CD4-positive, alpha-beta T cell treated with Interleukin-15 for 4 hours (primary cell): ENCODE results near the gene KCNRG.
"Not testable (repeated sequence)": the region's sequence is repeated elsewhere in the genome, so short reads cannot be mapped to it uniquely, and the experiment has no call there.

Source experiments
- DNase-seq: peaks from one replicate; pipeline ENCODE4 v3.0.0-alpha.2; 2020; ENCODE audit warnings: low spot score

The KCNRG gene

DNA sequence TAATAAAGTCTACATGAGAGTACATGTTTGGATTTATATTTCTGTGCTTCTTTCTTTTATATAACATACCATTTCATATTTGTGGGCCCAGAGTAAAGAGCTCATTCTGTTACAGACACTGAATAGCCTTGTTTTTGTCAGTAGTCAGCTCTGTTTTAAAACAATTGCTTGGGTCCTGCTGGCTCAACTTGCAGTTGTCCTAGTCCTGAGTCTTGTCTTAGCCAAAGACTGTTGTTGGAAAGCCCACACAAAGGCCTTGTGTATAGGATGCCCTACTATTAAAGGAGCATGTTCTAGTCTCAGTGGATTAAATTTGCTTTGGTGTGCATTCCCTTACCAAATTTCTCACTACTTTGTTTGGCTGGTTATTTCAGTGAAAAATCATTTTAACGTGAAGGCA is 3.8 kb upstream of the KCNRG start:
- no peak for DNase-seq

DNA sequence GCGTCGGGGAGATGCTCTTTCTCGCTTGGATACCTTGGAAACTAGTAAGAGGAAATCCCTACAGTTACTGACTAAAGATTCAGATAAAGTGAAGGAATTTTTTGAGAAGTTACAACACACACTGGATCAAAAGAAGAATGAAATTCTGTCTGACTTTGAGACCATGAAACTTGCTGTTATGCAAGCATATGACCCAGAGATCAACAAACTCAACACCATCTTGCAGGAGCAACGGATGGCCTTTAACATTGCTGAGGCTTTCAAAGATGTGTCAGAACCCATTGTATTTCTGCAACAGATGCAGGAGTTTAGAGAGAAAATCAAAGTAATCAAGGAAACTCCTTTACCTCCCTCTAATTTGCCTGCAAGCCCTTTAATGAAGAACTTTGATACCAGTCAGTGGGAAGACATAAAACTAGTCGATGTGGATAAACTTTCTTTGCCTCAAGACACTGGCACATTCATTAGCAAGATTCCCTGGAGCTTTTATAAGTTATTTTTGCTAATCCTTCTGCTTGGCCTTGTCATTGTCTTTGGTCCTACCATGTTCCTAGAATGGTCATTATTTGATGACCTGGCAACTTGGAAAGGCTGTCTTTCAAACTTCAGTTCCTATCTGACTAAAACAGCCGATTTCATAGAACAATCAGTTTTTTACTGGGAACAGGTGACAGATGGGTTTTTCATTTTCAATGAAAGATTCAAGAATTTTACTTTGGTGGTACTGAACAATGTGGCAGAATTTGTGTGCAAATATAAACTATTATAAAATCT is 2.7 kb upstream of the KCNRG start:
- no peak for DNase-seq

DNA sequence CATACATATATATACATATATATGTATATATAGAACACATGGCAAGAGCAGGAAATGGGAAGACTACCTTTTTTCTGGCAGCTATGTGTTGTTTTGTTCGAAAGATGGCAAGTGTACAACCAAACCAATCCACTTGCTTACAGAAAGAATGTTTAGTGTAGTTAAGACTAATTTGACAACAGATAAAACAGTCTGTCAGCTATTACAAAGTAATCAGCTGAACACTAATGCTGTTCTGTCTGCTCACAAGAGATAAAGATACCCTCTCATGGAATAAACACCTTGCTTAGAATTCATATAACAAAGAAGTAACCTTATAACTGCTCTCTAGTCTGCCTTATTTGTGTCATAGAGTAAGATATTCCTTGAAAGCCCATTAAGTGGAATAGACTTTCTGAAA is 858 bp upstream of the KCNRG start:
- no peak for DNase-seq

DNA sequence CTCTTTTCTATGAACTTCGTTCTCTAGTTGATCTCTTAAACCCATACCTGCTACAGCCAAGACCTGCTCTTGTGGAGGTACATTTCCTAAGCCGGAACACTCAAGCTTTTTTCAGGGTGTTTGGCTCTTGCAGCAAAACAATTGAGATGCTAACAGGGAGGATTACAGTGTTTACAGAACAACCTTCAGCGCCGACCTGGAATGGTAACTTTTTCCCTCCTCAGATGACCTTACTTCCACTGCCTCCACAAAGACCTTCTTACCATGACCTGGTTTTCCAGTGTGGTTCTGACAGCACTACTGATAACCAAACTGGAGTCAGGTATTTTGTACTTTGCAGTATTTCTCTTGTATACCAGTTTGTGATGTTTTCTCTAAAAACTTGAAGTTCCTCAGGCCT is 506 bp downstream of the KCNRG start:
- no peak for DNase-seq

DNA sequence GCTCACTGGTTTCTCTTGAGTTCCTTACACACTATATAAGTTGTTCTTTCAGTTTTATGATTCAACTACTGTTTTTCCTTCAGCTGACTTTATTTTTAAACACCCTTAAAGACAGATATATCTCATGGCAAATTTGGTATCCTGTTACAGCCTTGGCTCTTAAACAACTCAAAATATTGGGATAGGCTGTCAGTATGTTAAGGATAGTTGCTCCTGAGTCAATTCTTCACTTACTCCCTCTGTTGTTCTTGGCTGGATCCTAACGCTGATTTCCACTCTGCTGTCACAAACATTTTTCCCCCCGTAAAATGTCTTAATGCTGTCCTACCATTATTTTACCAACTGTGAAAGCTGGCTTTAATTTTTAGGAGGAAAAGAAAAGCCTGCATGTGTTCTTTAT is 1.2 kb downstream of the KCNRG start:
- DNase-seq: no peak

DNA sequence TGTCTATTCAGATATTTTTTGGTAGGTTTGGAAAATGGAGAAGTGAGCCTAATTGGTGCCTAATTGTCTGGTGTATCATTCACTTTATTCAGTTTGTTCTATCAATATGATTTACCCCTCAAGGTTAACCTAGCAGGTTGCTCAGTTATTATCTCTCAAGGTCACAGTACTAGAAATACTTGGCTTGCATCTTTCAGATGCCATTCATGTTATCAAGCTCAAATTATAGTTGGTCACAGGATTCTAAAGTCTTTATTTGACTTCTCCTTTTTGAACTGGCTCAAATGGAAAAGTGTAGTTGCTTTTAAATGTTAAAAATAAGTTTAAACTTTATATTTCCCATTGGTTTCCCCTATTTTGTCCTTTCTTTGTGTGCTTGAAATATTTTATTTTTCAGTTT is 2.6 kb downstream of the KCNRG start:
- DNase-seq: no peak

DNA sequence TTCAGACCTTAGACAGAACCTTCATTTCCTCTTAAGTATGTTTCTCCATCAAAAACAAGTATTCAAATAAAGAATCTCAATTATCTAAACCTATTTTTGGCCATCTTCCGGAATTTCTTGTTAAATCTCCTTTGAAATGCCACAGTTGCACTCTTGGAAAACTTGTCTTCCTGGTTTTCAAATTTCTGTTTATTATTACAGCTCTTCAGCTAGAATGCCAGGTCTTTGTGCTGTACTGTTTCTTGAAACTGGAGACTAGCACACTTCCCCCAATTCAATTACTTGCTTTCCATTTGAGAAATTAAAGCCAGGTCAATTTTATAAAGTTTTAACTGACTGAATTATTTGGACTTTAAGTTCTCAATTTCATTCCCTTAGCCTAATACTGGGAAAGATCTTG is 10.2 kb downstream of the KCNRG start:
- no peak for DNase-seq

DNA sequence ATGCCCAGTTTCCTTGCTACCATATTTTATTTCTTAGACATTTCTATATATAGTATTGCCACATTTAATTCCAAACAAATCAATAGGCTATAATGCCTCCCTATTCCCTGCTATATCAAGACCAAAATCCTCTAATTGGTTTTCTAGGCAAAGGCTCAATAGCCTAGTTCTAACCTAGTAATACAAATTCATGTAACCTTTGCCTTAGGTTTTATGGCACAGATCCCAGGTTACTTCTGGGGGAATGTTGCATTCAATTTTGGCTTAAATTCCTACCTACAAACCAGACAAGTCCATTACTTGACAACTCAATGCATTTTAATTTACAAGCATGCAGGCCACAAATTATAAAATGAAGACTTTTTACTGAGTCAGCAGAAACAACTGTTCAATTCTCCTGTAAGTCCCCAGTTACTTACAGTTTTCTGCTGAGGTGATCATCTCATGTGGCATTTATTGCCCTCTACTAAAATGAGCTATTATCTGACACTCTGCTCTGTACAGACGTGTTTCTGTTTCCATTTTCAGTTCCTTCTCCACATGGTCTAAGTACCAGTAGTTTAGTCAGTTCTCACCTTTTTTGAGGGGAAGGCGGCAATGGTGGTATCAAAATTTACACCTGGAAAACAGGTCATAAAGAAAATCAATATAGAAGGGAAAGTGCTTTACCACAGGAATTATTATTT is 11.7 kb downstream of the KCNRG start:
- DNase-seq: no peak

DNA sequence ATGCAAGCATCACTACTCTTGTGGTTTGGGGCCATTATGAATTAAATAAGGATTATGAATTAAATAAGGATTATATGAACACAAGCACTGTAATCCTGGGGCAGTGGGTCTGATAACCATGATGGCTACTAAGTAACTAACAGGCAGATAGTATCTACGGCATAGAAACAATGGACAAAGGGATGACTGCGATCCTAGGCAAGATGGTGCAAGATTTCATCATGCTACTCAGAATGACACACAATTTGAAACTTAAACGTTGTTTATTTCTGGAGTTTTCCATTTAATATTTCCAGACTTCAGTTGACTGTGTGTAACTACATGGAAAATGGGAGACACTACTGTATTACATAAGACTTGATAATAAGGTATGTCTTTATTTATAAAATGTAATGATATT is 15.1 kb downstream of the KCNRG start:
- no peak for DNase-seq

DNA sequence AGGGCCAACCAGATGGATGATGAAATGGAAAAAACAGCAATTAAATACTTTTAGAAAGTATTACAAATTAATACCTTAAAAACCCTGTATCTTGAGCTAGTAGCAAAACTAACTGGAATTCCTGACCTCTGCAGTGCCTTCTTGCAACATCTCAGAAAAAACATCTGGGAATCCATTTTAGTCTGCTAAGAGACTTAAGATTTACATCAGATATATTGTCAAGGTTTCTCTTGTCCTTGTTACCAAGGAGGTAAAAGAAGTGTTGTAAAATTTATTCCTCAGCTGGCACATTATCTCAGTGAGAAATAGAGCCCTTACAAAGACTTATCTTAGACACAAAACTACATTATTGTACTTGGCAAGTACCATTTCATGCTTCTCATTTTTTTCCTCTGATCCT is 18.5 kb downstream of the KCNRG start:
- no peak for DNase-seq

DNA sequence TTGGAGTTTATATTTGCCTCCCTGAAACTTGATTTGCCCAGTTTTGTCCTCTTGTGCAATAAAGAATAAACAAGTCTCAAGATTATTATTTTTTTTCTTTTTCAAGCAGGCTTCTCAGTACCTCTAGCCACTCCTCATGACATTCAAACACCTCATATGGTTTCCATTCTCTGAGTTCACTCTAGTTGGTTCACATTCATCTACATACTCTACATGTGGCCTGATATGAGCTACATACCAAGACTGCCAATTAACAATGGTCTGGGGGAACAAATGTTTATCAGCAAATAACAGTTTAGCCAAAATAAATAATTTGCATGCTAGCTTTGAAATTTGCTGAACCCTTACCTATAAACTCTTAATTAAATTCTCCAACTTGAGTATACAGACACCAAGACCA is 22.5 kb downstream of the KCNRG start:
- DNase-seq: no peak

DNA sequence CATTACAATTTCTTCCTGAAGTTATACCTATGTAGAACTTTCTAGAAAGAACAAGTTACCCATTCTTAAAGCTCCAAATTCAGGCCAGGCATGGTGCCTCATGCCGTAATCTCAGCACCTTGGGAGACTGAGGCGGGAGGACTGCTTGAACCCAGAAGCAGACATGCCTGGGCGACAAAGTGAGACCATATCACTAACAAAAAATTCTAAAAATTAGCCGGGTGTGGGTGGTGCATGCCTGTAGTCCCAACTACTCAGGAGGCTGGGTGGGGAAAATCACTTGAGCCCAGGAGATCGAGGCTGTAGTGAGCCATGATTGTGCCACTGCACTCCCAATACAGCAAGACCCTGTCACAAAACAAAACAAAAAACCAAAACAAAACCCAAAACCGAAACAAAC is 23.0 kb downstream of the KCNRG start:
- DNase-seq: no peak

DNA sequence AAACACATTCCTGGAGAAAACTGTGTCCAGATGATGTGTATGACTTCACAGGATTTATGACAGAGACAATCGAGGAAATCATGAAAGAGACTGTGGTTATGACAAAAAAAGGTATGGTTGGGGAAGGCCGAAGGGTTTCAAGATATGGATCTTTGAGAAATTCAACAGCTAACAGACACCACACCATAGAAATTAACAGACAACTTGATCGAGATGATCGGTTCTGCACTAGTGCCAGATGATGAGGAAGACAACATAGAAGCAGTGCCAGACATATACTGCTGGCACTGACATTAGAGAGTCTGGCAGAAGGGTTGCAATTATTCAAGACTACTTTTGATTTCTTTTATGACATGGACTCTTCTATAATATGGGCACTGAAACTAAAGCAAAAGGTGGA is 37.2 kb downstream of the KCNRG start:
- no peak for DNase-seq

DNA sequence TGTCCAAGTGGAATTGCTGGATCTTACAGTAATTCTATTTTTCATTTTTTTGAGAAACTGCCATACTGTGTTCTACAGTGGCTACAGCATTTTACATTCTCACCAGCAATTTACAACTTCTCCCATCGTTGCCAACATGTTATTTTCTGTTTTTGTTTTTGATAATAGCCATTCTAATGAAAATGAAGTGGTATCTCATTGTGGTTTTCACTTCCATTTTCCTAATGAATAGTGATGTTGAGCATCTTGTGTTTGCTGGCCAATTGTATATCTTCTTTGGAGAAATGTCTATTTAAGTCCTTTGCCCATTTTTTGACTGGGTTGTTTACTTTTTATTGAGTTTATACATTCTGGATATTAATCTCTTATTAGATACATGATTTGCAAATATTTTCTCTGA is 38.6 kb downstream of the KCNRG start:
- DNase-seq: no peak

DNA sequence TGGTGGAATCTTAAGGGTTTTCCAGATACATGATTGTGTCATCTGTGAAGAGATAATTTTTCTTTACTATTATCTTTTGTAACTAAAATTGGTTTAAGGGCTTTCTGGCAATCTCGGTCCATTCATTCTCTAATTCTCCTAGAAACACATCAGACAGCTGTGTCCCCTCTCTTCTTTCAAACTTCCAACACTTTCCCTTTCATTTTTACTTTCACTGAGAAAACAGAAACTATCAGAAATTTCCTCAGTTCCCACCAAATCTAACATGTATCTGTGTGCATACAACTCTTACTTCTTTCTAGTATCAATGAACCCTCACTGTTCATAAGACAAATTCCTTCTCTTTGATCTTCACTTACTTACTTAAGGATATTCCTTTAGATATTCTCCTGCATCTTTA is 40.2 kb downstream of the KCNRG start:
- no peak for DNase-seq

DNA sequence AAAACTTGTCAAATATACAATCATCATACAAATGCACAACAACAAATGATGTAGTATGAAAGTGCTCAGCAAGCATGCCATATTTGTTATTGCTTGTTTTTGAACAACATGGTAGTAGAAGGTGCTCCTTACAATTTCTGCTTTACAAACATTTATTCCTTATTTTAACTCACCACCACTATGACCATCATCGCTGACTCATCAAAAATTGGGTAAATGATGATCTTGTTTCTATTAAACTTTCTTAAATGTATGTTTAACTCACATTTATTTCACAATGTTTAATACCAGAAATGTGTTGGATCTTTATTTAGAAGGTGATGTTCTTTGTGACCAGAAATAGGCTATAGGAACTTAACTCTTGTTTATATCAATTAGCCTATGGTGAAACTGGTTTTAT is 45.5 kb downstream of the KCNRG start:
- no peak for DNase-seq

DNA sequence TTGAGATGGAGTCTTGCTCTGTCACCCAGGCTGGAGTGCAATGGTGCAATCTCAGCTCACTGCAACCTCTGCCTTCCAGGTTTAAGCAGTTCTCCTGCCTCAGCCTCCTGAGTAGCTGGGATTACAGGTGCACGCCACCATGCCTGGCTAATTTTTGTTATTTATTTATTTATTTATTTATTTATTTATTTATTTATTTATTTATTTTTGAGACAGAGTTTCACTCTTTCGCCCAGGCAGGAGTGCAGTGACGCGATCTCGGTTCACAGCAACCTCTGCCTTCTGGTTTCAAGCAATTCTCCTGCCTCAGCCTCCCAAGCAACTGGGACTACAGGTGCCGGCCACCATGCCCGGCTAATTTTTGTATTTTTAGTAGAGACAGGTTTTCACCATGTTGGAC is 47.1 kb downstream of the KCNRG start:
- DNase-seq: not testable (repeated sequence)

DNA sequence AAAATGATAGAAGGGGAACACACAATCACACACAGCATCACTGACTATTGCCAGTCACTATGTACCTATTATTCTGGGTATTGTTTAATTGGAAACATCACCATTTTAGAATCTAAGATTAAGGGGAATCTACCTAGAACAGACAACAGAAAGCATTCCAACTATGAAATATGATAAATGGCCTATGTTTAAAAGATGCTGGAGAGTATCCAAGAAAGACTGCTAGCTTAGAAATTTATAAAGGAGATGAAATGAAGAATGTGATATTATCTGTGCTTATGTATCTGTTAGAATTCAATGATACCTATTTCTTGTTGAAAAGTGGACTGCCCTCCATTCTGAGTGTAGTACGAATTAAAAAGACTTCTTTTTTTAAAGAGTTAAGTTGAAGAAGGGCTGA is 50.5 kb downstream of the KCNRG start:
- DNase-seq: no peak

DNA sequence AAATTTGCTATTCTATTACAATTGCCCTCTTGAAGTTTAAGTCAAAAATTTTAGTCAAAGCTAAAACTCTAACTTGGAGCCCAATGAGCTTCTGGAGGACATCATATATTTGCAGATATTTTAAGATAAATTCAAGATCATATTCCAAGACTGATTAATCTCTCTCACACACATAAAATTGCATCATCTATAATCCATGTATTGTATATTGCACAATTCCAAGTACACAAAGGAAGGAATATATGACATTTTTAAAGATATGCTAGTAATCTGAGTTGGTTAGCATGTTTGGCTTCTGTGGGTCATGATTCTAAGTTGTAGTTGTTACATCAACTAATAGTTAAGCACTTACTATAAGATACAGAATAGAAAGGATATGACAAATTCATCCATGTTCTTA is 53.3 kb downstream of the KCNRG start:
- no peak for DNase-seq

DNA sequence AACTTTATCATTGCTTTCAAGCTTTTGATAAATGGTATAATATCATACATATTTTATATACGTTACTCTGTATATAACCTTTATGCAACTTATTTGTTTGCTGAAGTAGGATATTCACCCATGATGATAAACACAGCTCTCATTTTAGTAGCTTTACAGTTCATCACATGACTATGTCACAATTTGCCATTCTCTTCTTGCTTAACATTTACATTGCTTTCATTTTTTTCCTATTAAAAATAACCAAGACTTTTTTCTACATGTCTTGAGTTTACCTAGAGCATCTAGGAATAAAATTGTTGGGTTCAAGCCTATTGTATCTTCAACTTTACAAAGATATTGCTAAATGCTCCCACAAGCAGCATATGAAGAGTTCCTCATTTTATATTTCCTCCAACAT is 54.0 kb downstream of the KCNRG start:
- no peak for DNase-seq

DNA sequence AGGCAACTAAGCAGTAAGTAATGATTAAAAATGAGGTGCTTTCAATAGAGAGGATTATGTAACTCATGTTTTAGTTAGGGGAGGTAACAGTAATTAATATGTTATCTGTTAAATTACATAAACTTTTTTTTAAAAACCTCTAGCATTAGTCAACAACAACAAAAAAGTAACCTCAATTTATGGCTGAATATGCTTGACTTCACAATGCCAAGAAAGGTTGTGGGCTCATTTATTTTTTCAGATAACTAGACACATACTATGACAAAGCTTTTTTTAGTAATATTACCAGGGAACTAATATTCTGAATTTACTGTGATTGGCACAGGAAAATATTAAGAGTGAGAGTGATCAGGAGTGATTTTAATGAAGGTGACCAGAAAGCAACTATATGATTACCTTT is 54.9 kb downstream of the KCNRG start:
- DNase-seq: no peak
